Neural progenitor cell (in vitro differentiated cells): ENCODE measurements around the gene PRKCA.

Experiments used
- EZH2 ChIP-seq: fragments of 200-600 bp; sonication (generic); IDR thresholded peaks from 2 replicates; pipeline ENCODE4 v1.6.1; 2017; ENCODE audit warnings: antibody characterized with exemption, mild to moderate bottlenecking, moderate library complexity
- TF ChIP-seq, protein P1 (sequence below): fragments of 200-600 bp; sonication (generic); IDR thresholded peaks from 2 replicates; pipeline ENCODE4 v1.5.1; 2017; ENCODE audit warnings: antibody characterized with exemption, mild to moderate bottlenecking

DNA sequence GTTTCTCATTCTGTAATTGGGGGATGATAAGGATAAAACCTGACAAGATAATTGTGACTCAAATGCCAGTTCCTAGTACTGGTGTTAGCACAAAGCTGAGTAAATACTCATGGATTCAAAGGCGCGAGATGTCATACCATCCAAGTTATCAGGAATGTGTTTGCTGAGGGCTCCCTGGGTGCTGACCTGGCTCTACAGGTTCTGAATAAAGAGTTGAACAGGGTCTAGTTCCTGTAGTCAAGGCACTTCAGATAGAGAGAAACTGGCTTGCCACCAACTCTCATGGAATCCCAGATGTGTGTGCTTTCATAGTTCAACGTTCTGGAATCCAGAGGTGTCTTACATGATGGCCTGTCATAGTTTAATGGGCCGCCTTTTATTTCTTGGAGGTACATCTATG is 141.6 kb downstream of the PRKCA start:
- TF ChIP-seq, protein P1, sequence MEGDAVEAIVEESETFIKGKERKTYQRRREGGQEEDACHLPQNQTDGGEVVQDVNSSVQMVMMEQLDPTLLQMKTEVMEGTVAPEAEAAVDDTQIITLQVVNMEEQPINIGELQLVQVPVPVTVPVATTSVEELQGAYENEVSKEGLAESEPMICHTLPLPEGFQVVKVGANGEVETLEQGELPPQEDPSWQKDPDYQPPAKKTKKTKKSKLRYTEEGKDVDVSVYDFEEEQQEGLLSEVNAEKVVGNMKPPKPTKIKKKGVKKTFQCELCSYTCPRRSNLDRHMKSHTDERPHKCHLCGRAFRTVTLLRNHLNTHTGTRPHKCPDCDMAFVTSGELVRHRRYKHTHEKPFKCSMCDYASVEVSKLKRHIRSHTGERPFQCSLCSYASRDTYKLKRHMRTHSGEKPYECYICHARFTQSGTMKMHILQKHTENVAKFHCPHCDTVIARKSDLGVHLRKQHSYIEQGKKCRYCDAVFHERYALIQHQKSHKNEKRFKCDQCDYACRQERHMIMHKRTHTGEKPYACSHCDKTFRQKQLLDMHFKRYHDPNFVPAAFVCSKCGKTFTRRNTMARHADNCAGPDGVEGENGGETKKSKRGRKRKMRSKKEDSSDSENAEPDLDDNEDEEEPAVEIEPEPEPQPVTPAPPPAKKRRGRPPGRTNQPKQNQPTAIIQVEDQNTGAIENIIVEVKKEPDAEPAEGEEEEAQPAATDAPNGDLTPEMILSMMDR, result no peak
- TF ChIP-seq EZH2, result no peak
